Measurements from ENCODE around the gene PLP2.

GRCh38 chrX:49221868-49222267 lies 50.2 kb downstream of the PLP2 start:
- TF ChIP-seq POLR2A (IDR thresholded peaks at IDR 0.05), result no peak
- TF ChIP-seq, protein P1, sequence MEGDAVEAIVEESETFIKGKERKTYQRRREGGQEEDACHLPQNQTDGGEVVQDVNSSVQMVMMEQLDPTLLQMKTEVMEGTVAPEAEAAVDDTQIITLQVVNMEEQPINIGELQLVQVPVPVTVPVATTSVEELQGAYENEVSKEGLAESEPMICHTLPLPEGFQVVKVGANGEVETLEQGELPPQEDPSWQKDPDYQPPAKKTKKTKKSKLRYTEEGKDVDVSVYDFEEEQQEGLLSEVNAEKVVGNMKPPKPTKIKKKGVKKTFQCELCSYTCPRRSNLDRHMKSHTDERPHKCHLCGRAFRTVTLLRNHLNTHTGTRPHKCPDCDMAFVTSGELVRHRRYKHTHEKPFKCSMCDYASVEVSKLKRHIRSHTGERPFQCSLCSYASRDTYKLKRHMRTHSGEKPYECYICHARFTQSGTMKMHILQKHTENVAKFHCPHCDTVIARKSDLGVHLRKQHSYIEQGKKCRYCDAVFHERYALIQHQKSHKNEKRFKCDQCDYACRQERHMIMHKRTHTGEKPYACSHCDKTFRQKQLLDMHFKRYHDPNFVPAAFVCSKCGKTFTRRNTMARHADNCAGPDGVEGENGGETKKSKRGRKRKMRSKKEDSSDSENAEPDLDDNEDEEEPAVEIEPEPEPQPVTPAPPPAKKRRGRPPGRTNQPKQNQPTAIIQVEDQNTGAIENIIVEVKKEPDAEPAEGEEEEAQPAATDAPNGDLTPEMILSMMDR (IDR thresholded peaks at IDR 0.05), result no peak
